Endothelial cell (in vitro differentiated cells): ENCODE data around the gene KCNN3. TPM values are rescaled to one million over a fixed set of nuclear protein-coding genes. Genes with fewer than 3 reads are reported as not detected.
A peak's percentile ranks its signal among the peaks of the same experiment; 100 is the strongest.

ENCODE experiments used
- DNase-seq: peaks from one replicate; pipeline ENCODE4 v3.0.0; 2021; ENCODE audit warnings: low spot score
- H3K27ac Mint-ChIP-seq: one replicate; pipeline ENCODE4 v1.8.0; 2021; ENCODE audit warnings: mixed read lengths, inconsistent platforms; ENCODE audit not compliant: unreplicated experiment
- H3K27me3 Mint-ChIP-seq: one replicate; pipeline ENCODE4 v1.8.0; 2021; ENCODE audit warnings: mild to moderate bottlenecking, moderate library complexity, mixed read lengths, inconsistent platforms; ENCODE audit not compliant: unreplicated experiment
- H3K36me3 Mint-ChIP-seq: one replicate; pipeline ENCODE4 v1.8.0; 2021; ENCODE audit warnings: mild to moderate bottlenecking, low read depth, mixed read lengths, inconsistent platforms; ENCODE audit not compliant: unreplicated experiment
- H3K4me1 Mint-ChIP-seq: one replicate; pipeline ENCODE4 v1.8.0; 2021; ENCODE audit warnings: mild to moderate bottlenecking, mixed read lengths, inconsistent platforms; ENCODE audit not compliant: unreplicated experiment
- H3K4me3 Mint-ChIP-seq: one replicate; pipeline ENCODE4 v1.8.0; 2021; ENCODE audit warnings: mild to moderate bottlenecking, mixed read lengths, inconsistent platforms; ENCODE audit not compliant: unreplicated experiment
- H3K9me3 Mint-ChIP-seq: one replicate; pipeline ENCODE4 v1.8.0; 2021; ENCODE audit warnings: mixed read lengths, inconsistent platforms; ENCODE audit not compliant: unreplicated experiment
- CTCF ChIP-seq: fragments of 200-600 bp; sonication (generic); IDR thresholded peaks from one replicate; pipeline ENCODE4 v1.5.0; 2021; ENCODE audit warnings: antibody characterized with exemption; ENCODE audit not compliant: unreplicated experiment
- total RNA-seq: library from RNA; stranded (reverse); fragmentation: NEBNext Ultra II Directional; extraction: Animal tissue kit (Norgen Biotek cat#: 25700); gene quantifications from one replicate; pipeline ENCODE4 v1.2.1, GENCODE V29; 2021; ENCODE audit not compliant: unreplicated experiment

The KCNN3 gene
- total RNA-seq, 1 donor from 2014 or later = 17.3 TPM

GRCh38 chr1:154755858-154756730 lies 114.0 kb downstream of the KCNN3 start:
- peaks cover 7% of the 10 kb centered on the region for H3K4me1 Mint-ChIP-seq
- H3K4me3 Mint-ChIP-seq = no peak overlapping the region
- H3K36me3 Mint-ChIP-seq = peaks cover 4% of the 10 kb centered on the region
- H3K9me3 Mint-ChIP-seq = no peaks in the 10 kb centered on the region
- H3K27me3 Mint-ChIP-seq = peaks cover 3% of the 10 kb centered on the region
- H3K27ac Mint-ChIP-seq = no peak overlapping the region
- no peak for TF ChIP-seq CTCF
- DNase-seq = no peak

GRCh38 chr1:154753426-154753825 lies 116.7 kb downstream of the KCNN3 start:
- no peak for DNase-seq
- H3K4me3 Mint-ChIP-seq = no peak overlapping the region
- peaks cover 3% of the 10 kb centered on the region for H3K27me3 Mint-ChIP-seq
- peaks cover 5% of the 10 kb centered on the region for H3K4me1 Mint-ChIP-seq
- no peak for TF ChIP-seq CTCF
- peaks cover 7% of the 10 kb centered on the region for H3K36me3 Mint-ChIP-seq
- H3K27ac Mint-ChIP-seq = peak overlapping the region; percentile 12
- no peaks in the 10 kb centered on the region for H3K9me3 Mint-ChIP-seq

GRCh38 chr1:154752273-154753030 lies 117.6 kb downstream of the KCNN3 start:
- Mint-ChIP-seq H3K4me1 (peaks cover 5% of the 10 kb centered on the region), H3K27me3 (peaks cover 3% of the 10 kb centered on the region), H3K27ac (peak overlapping the region; percentile 36), H3K9me3 (no peaks in the 10 kb centered on the region), H3K36me3 (peaks cover 9% of the 10 kb centered on the region), H3K4me3 (no peak overlapping the region)
- TF ChIP-seq CTCF = no peak
- DNase-seq = no peak

- no peak for DNase-seq
- H3K27ac Mint-ChIP-seq = no peak overlapping the region
- peaks cover 5% of the 10 kb centered on the region for H3K4me1 Mint-ChIP-seq
- peaks cover 9% of the 10 kb centered on the region for H3K36me3 Mint-ChIP-seq
- H3K9me3 Mint-ChIP-seq = no peaks in the 10 kb centered on the region
- TF ChIP-seq CTCF = no peak
- H3K4me3 Mint-ChIP-seq = no peak overlapping the region
- peaks cover 3% of the 10 kb centered on the region for H3K27me3 Mint-ChIP-seq
Observed at GRCh38 chr1:154751690-154752089, 118.4 kb downstream of the KCNN3 start.
